Activated CD4-positive, alpha-beta T cell treated with anti-CD3 and anti-CD28 coated beads for 48 hours (primary cell): ENCODE data around the gene PLPPR3.

ENCODE experiments used
- DNase-seq: peaks from one replicate; pipeline ENCODE4 v3.0.0-alpha.2; 2020

PLPPR3 gene

GRCh38 chr19:769616-770015 is 52.1 kb downstream of the PLPPR3 start:
- DNase-seq, result no peak

- DNase-seq, result no peak
These were observed 53.3 kb downstream of the PLPPR3 start for GRCh38 chr19:768424-768823.

- DNase-seq, result no peak
These were observed 56.5 kb downstream of the PLPPR3 start for GRCh38 chr19:765179-765738.

GRCh38 chr19:764301-764700 is 57.5 kb downstream of the PLPPR3 start:
- no peak for DNase-seq

- DNase-seq, result no peak
These were observed 57.9 kb downstream of the PLPPR3 start for GRCh38 chr19:763869-764268.

GRCh38 chr19:763181-763580 is 58.6 kb downstream of the PLPPR3 start:
- no peak for DNase-seq
